GM12873 (cell line): ENCODE data around the gene MMAB.

Experiments used
- CTCF ChIP-seq: IDR thresholded peaks from 2 replicates; pipeline ENCODE4 v1.5.1; 2012; ENCODE audit warnings: low read depth, mild to moderate bottlenecking, moderate library complexity, low read length, control low read depth; ENCODE audit not compliant: insufficient read depth; ENCODE audit errors: missing control alignments

Gene MMAB

GRCh38 chr12:109558374-109559199 lies 14.7 kb downstream of the MMAB start:
- no peak for TF ChIP-seq CTCF

- TF ChIP-seq CTCF: no peak
These were observed 15.5 kb downstream of the MMAB start for GRCh38 chr12:109557805-109558204.

GRCh38 chr12:109557200-109557599 lies 16.1 kb downstream of the MMAB start:
- TF ChIP-seq CTCF: no peak

GRCh38 chr12:109555431-109556315 lies 17.6 kb downstream of the MMAB start:
- TF ChIP-seq CTCF: no peak

- no peak for TF ChIP-seq CTCF
These were observed 18.5 kb downstream of the MMAB start for GRCh38 chr12:109554761-109555160.

- TF ChIP-seq CTCF: no peak
These were observed 19.3 kb downstream of the MMAB start for GRCh38 chr12:109553906-109554500.

- no peak for TF ChIP-seq CTCF
These were observed 19.8 kb downstream of the MMAB start for GRCh38 chr12:109553483-109553882.
